Measurements from ENCODE around the gene LACTB. TPM values are rescaled to one million over a fixed set of nuclear protein-coding genes. Genes with fewer than 3 reads are reported as not detected.
A peak's percentile ranks its signal among the peaks of the same experiment; 100 is the strongest.

Gene LACTB
- total and polyA plus RNA-seq, 2 donors (not counting 1 experiment from before 2014, with no cell fraction given) = 29.2 to 42.8 TPM

DNA sequence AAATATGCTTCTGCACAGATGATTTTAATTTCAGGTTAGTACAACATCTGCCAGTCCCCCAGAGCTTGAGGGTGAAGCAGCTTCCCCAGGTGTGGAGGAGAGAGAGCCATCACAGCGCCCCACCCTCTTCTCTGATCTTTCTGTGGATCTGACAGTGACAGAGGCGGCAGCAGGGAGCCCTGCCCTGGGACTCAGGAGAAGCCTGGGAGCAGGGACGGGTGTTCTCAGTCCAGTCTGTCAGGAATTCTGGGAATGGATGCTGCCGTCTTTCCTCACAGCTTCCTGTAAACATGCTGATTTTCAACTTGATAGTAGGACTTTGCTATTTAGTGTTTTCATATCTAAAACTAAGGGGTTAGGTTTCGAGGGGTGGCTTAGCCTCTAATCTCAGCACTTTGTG lies 56.4 kb downstream of the LACTB start:
- Histone ChIP-seq H3K27ac (ENCODE audit: insufficient read depth, low read length) (no peak overlapping the region), H3K4me3 (replicated peaks in 1 of 4; ENCODE audit: control extremely low read depth in 1 of 4, insufficient read depth in 1 of 4, low read depth in 3 of 4, low read length in 4 of 4) (no peak overlapping the region), H4K20me1 (ENCODE audit: control insufficient read depth, extremely low read depth, insufficient read depth, low read length) (no peaks in the 10 kb centered on the region), H3K27me3 (ENCODE audit: control insufficient read depth, insufficient read depth, low read length) (no peaks in the 10 kb centered on the region), H2AFZ (ENCODE audit: low read length) (peak overlapping the region; percentile 43), H3K4me2 (ENCODE audit: extremely low read depth, insufficient read depth, low read length) (no peak overlapping the region), H3K79me2 (ENCODE audit: control insufficient read depth, insufficient read depth, low read length) (no peaks in the 10 kb centered on the region), H3K9me3 (ENCODE audit: control insufficient read depth, insufficient read depth, low read depth, low read length) (no peaks in the 10 kb centered on the region), H3K4me1 (ENCODE audit: control insufficient read depth, extremely low read depth, insufficient read depth, low read length) (no peaks in the 10 kb centered on the region), H3K9ac (ENCODE audit: insufficient read depth, low read length) (no peak overlapping the region), H3K36me3 (ENCODE audit: control insufficient read depth, insufficient read depth, low read length) (no peaks in the 10 kb centered on the region)
- no peak for DNase-seq (ENCODE audit: low read depth in 2 of 2)
- TF ChIP-seq, protein P1, sequence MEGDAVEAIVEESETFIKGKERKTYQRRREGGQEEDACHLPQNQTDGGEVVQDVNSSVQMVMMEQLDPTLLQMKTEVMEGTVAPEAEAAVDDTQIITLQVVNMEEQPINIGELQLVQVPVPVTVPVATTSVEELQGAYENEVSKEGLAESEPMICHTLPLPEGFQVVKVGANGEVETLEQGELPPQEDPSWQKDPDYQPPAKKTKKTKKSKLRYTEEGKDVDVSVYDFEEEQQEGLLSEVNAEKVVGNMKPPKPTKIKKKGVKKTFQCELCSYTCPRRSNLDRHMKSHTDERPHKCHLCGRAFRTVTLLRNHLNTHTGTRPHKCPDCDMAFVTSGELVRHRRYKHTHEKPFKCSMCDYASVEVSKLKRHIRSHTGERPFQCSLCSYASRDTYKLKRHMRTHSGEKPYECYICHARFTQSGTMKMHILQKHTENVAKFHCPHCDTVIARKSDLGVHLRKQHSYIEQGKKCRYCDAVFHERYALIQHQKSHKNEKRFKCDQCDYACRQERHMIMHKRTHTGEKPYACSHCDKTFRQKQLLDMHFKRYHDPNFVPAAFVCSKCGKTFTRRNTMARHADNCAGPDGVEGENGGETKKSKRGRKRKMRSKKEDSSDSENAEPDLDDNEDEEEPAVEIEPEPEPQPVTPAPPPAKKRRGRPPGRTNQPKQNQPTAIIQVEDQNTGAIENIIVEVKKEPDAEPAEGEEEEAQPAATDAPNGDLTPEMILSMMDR (conservative IDR thresholded peaks at IDR 0.05 in 1 of 2, IDR thresholded peaks at IDR 0.05 in 1 of 2; ENCODE audit: low read depth in 1 of 2, low read length in 2 of 2) = no peak
- TF ChIP-seq EZH2 (IDR thresholded peaks at IDR 0.05; ENCODE audit: low read length, missing control alignments) = no peak

- Histone ChIP-seq H3K4me3 (replicated peaks in 1 of 4; ENCODE audit: control extremely low read depth in 1 of 4, insufficient read depth in 1 of 4, low read depth in 3 of 4, low read length in 4 of 4) (no peak overlapping the region), H3K4me1 (ENCODE audit: control insufficient read depth, extremely low read depth, insufficient read depth, low read length) (no peaks in the 10 kb centered on the region), H3K27ac (ENCODE audit: insufficient read depth, low read length) (no peak overlapping the region), H3K36me3 (ENCODE audit: control insufficient read depth, insufficient read depth, low read length) (no peaks in the 10 kb centered on the region), H2AFZ (ENCODE audit: low read length) (no peak overlapping the region), H3K79me2 (ENCODE audit: control insufficient read depth, insufficient read depth, low read length) (no peaks in the 10 kb centered on the region), H3K9ac (ENCODE audit: insufficient read depth, low read length) (no peak overlapping the region), H4K20me1 (ENCODE audit: control insufficient read depth, extremely low read depth, insufficient read depth, low read length) (no peaks in the 10 kb centered on the region), H3K9me3 (ENCODE audit: control insufficient read depth, insufficient read depth, low read depth, low read length) (no peaks in the 10 kb centered on the region), H3K27me3 (ENCODE audit: control insufficient read depth, insufficient read depth, low read length) (no peaks in the 10 kb centered on the region), H3K4me2 (ENCODE audit: extremely low read depth, insufficient read depth, low read length) (no peak overlapping the region)
- no peak for DNase-seq (ENCODE audit: low read depth in 2 of 2)
- TF ChIP-seq, protein P1 (conservative IDR thresholded peaks at IDR 0.05 in 1 of 2, IDR thresholded peaks at IDR 0.05 in 1 of 2; ENCODE audit: low read depth in 1 of 2, low read length in 2 of 2) = no peak
- TF ChIP-seq EZH2 (IDR thresholded peaks at IDR 0.05; ENCODE audit: low read length, missing control alignments) = no peak
Observed at GRCh38 chr15:63180746-63181145, 59.1 kb downstream of the LACTB start.

DNA sequence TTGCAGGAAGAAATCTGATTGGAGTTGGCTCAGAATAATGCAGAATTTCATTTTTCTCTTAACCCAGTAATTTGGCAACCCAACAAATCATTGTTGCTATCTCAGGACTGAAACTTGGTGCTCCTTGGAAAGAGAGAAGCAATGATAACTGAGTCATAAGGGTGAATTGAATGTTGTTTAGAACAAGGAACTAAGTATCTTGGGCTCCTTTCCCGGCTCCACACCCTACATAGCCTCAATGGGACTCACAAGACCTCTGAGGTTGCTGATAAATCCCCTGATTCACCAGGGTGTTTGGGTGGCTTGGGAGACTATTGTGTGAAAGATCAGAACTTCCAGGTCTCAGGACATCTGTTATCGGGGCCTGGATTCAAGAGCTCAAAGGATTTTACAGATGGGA lies 60.0 kb downstream of the LACTB start:
- Histone ChIP-seq H3K4me2 (ENCODE audit: extremely low read depth, insufficient read depth, low read length) (no peak overlapping the region), H3K9ac (ENCODE audit: insufficient read depth, low read length) (no peak overlapping the region), H3K27me3 (ENCODE audit: control insufficient read depth, insufficient read depth, low read length) (no peaks in the 10 kb centered on the region), H3K36me3 (ENCODE audit: control insufficient read depth, insufficient read depth, low read length) (no peaks in the 10 kb centered on the region), H3K27ac (ENCODE audit: insufficient read depth, low read length) (no peak overlapping the region), H2AFZ (ENCODE audit: low read length) (no peak overlapping the region), H3K4me3 (replicated peaks in 1 of 4; ENCODE audit: control extremely low read depth in 1 of 4, insufficient read depth in 1 of 4, low read depth in 3 of 4, low read length in 4 of 4) (no peak overlapping the region), H3K4me1 (ENCODE audit: control insufficient read depth, extremely low read depth, insufficient read depth, low read length) (no peaks in the 10 kb centered on the region), H4K20me1 (ENCODE audit: control insufficient read depth, extremely low read depth, insufficient read depth, low read length) (no peaks in the 10 kb centered on the region), H3K79me2 (ENCODE audit: control insufficient read depth, insufficient read depth, low read length) (no peaks in the 10 kb centered on the region), H3K9me3 (ENCODE audit: control insufficient read depth, insufficient read depth, low read depth, low read length) (no peaks in the 10 kb centered on the region)
- TF ChIP-seq EZH2 (IDR thresholded peaks at IDR 0.05; ENCODE audit: low read length, missing control alignments) = no peak
- TF ChIP-seq, protein P1 (conservative IDR thresholded peaks at IDR 0.05 in 1 of 2, IDR thresholded peaks at IDR 0.05 in 1 of 2; ENCODE audit: low read depth in 1 of 2, low read length in 2 of 2) = no peak
- no peak for DNase-seq (ENCODE audit: low read depth in 2 of 2)

Measured in fibroblast of lung (primary cell).